Measurements from ENCODE around the gene ATG4C. TPM values are rescaled to one million over a fixed set of nuclear protein-coding genes. Genes with fewer than 3 reads are reported as not detected.

Gene ATG4C
- total RNA-seq, 2 donors from 2014 or later = 12.6 to 14.5 TPM

DNA sequence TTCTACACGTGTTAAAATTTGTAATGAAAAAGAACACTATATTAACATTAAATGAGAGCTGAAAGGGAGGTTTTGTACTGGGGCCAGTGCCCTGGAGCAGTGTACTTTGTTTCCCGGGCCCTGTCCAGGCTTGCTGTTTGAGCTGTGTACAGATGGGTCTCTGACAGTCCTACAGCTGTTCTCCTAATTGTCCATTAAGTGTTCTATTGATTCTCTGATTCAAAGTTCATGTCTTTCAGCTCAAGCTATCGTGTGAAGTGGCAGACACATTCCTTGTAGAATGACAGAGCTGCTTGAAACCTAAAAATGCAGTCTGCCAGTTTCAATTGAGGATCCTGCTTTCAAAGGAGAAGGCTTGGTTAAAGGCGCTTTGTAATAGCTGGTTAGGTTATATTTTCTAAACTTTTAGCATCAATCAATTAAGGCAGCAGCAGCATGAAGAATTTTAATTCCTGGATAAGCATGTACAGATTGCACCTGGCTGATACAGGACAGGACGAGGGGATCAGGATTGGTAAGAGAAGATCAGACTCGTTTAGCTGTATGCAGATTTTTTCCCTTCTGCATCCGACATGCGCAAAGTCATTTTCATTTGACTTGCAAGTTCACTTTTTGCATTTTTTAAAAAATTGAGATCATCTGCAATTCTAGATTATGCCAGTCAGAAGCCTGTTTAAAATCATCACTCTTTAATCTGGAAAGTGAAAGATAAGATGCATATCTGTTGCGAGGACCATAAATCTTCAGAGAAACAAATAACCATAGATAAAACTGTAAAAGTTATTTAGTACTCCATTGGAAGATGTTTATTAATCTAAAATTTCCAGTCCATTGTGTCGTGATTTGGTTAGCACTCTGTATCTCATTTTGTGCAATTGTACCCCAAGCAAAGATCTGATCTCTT lies 98.5 kb downstream of the ATG4C start:
- DNase-seq (no peak), ATAC-seq (replicated peaks in 1 of 2) (no peak)
- Mint-ChIP-seq H3K36me3 (ENCODE audit: insufficient read depth in 2 of 2) (no peaks in the 10 kb centered on the region), H3K4me1 (ENCODE audit: low read depth) (no peaks in the 10 kb centered on the region), H3K4me3 (no peak overlapping the region), H3K27ac (no peak overlapping the region), H3K27me3 (ENCODE audit: low read depth) (peaks cover 36% of the 10 kb centered on the region), H3K9me3 (no peaks in the 10 kb centered on the region)

DNA sequence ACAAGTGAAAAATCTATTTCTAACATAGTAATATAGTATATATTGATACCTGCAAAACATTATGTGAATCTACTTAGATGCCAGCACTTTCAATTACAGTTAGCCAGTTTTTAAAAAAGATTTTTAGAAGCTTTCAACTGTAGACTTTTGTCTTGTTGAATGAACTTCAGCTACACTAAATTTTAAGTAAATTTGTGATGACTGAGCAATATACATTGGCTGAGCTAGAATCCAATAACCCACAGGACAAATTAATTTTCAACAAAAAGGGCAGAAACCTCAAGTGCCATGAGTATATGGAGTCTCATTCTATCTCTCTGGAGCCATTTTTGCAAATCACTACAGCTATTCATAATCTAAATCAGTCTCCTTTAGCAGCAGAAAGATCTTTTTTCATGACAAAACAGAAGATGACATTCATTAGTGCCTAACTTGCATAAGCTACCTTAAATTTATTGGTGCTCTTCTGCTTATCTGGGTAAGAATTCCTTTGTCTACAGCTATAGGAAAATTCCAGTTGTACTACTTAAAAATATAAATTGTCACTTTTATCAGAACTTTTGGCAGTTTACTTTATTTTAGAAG lies 100.3 kb downstream of the ATG4C start:
- no peaks in the 10 kb centered on the region for H3K36me3 Mint-ChIP-seq (ENCODE audit: insufficient read depth in 2 of 2)
- H3K4me3 Mint-ChIP-seq = no peak overlapping the region
- no peak for DNase-seq
- H3K27ac Mint-ChIP-seq = no peak overlapping the region
- no peak for ATAC-seq (replicated peaks in 1 of 2)
- no peaks in the 10 kb centered on the region for H3K9me3 Mint-ChIP-seq
- H3K27me3 Mint-ChIP-seq (ENCODE audit: low read depth) = peaks cover 45% of the 10 kb centered on the region
- no peaks in the 10 kb centered on the region for H3K4me1 Mint-ChIP-seq (ENCODE audit: low read depth)

DNA sequence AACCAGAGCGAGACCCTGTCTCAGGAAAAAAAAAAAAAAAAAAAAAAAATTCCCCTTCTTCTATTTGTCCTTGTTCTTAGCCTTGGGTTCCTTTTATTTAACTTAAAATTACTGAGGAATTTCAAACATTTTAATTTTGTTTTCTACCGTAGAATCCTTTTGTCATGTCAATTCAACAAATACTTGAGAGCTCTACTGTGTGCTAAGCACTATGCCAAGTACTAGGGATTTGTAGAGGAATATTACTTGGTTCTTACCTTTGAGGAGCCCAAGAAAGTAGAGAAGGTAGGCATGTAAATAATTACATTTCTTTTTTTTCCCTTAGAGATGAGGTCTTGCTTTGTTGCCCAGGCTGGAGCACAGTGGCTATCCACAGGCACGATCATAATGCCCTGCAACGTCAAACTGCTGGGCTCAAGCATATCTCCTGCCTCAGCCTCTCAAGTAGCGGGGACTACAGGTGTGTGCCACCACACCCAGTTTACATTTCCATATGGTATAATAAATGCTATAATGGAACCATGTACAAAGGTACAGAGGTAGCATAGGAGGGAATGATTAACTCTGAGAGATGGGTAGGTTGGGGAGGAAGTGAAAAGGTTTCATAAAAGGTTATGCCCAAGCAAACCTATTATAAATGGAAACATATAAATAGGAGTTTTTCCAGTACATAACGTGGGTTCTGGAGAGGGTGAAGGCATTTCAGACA lies 104.0 kb downstream of the ATG4C start:
- ATAC-seq (replicated peaks in 1 of 2) (no peak), DNase-seq (no peak)
- no peaks in the 10 kb centered on the region for H3K4me1 Mint-ChIP-seq (ENCODE audit: low read depth)
- H3K9me3 Mint-ChIP-seq = no peaks in the 10 kb centered on the region
- peaks cover 47% of the 10 kb centered on the region for H3K27me3 Mint-ChIP-seq (ENCODE audit: low read depth)
- H3K36me3 Mint-ChIP-seq (ENCODE audit: insufficient read depth in 2 of 2) = no peaks in the 10 kb centered on the region
- no peak overlapping the region for H3K4me3 Mint-ChIP-seq
- H3K27ac Mint-ChIP-seq = no peak overlapping the region

DNA sequence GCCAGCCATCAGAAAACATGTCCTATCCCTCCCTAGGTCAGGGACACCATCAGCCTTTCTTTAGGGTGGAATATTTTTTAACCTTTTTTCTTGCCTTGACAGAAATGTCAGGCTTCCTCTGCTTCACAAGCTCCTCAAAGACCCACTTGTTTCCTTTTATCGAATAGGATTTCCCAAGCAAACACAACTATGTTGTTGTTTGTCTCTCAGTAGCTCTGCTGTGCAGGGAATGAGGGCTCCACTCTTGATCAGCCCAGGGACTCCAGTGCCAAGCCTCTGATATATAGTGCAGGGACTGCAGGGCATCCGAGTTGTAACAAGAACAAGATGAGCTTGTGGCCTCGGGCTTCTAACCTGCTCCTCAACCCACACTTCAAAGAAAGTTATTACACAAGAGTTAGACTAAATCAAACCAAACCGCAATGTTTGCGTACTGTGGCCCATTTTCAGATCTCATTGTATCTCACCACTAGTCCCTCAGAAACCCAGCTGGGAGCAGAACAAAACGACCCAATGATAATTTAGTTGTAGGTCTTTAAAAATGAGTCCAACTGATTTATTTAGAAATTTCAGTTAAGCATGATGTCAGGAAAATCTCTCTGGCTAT lies 108.1 kb downstream of the ATG4C start:
- no peaks in the 10 kb centered on the region for H3K36me3 Mint-ChIP-seq (ENCODE audit: insufficient read depth in 2 of 2)
- H3K27me3 Mint-ChIP-seq (ENCODE audit: low read depth) = peaks cover 28% of the 10 kb centered on the region
- H3K4me3 Mint-ChIP-seq = no peak overlapping the region
- H3K4me1 Mint-ChIP-seq (ENCODE audit: low read depth) = no peaks in the 10 kb centered on the region
- H3K9me3 Mint-ChIP-seq = no peaks in the 10 kb centered on the region
- DNase-seq (no peak), ATAC-seq (replicated peaks in 1 of 2) (no peak)
- no peak overlapping the region for H3K27ac Mint-ChIP-seq

DNA sequence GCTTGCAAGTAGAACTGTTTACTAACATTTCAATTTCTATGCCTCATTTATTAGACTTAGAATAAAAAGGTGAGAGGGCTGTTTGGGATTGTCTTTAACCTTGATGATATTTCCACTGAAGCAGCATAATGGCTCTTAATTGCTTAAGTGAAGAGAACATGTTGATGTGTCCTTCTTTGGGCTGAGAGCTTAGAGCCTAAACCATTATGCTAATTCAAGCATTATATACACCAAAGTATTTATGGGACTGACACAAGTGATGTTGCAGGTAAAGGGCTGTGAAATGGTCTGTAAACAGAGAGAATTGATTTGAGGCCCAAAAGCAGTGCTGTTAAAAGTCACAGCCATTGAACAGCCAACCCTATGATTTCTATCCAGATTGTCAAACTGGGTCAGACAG lies 113.9 kb downstream of the ATG4C start:
- no peaks in the 10 kb centered on the region for H3K9me3 Mint-ChIP-seq
- H3K4me3 Mint-ChIP-seq = no peak overlapping the region
- DNase-seq = no peak
- H3K36me3 Mint-ChIP-seq (ENCODE audit: insufficient read depth in 2 of 2) = no peaks in the 10 kb centered on the region
- H3K27ac Mint-ChIP-seq = no peak overlapping the region
- no peak for ATAC-seq (replicated peaks in 1 of 2)
- peaks cover 14% of the 10 kb centered on the region for H3K27me3 Mint-ChIP-seq (ENCODE audit: low read depth)
- H3K4me1 Mint-ChIP-seq (ENCODE audit: low read depth) = no peaks in the 10 kb centered on the region

DNA sequence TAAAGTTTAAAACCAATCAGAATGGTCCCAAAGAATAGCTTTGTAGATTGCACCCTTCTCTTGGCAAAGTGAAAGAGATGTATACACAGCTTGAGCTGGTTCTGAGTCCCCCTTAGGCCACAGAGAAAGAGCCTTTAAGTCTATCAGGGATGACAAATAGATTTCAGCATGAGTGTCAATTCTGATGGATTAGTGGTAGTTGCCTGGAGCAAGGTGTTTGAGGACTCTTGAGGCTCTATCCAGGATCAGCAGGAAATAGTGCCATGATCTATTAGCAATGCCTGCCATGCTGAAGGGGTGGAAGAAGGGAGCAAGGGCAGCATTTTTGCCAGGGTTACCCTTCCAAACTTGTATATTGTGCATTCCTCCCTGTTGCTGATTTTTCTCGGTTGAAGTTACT lies 116.6 kb downstream of the ATG4C start:
- Mint-ChIP-seq H3K9me3 (no peaks in the 10 kb centered on the region), H3K36me3 (ENCODE audit: insufficient read depth in 2 of 2) (no peaks in the 10 kb centered on the region), H3K27me3 (ENCODE audit: low read depth) (peaks cover 4% of the 10 kb centered on the region), H3K4me1 (ENCODE audit: low read depth) (no peaks in the 10 kb centered on the region), H3K4me3 (no peak overlapping the region), H3K27ac (no peak overlapping the region)
- ATAC-seq (replicated peaks in 1 of 2) (no peak), DNase-seq (no peak)

DNA sequence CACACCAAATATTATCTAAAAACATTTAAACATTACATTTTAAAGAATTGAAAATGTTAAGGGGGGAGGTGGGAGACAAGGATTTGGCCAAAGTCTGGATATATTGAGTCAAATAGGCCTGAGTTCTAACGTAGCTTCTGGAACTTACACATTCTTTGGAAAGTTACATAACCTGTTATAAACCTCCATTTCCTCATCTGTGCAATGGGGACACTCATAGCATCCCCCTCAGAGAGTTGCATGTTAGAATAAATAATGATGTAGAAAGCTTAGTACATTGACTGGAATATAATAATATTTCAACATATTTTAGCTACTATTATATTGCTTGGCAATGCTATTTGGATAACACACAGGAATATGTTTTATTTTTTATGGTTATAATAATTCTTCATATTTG lies 117.7 kb downstream of the ATG4C start:
- no peaks in the 10 kb centered on the region for H3K9me3 Mint-ChIP-seq
- no peaks in the 10 kb centered on the region for H3K4me1 Mint-ChIP-seq (ENCODE audit: low read depth)
- H3K36me3 Mint-ChIP-seq (ENCODE audit: insufficient read depth in 2 of 2) = no peaks in the 10 kb centered on the region
- H3K27ac Mint-ChIP-seq = no peak overlapping the region
- DNase-seq (no peak), ATAC-seq (replicated peaks in 1 of 2) (no peak)
- H3K4me3 Mint-ChIP-seq = no peak overlapping the region
- H3K27me3 Mint-ChIP-seq (ENCODE audit: low read depth) = no peaks in the 10 kb centered on the region

DNA sequence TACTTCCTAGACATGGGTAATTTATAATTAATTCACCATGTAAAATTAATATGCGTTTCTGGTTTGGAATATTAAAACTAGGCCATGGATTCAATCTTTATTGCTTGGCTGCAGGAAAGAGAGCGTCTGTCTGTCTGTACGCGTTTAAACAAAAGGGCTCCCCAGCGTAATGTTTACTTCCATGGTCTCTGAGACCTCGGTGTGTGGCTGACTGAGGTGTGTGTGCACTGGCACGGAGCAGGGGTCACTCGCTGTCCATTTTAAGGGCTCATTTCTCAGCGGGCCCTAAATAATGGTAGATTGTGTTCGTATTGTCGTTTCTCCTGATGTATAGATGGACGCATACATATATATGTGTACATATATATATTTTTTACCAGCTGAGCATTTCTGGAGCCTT lies 119.6 kb downstream of the ATG4C start:
- Mint-ChIP-seq H3K27me3 (ENCODE audit: low read depth) (no peaks in the 10 kb centered on the region), H3K4me3 (no peak overlapping the region), H3K27ac (no peak overlapping the region), H3K36me3 (ENCODE audit: insufficient read depth in 2 of 2) (no peaks in the 10 kb centered on the region), H3K4me1 (ENCODE audit: low read depth) (peaks cover 5% of the 10 kb centered on the region), H3K9me3 (no peaks in the 10 kb centered on the region)
- DNase-seq (no peak), ATAC-seq (replicated peaks in 1 of 2) (no peak)

DNA sequence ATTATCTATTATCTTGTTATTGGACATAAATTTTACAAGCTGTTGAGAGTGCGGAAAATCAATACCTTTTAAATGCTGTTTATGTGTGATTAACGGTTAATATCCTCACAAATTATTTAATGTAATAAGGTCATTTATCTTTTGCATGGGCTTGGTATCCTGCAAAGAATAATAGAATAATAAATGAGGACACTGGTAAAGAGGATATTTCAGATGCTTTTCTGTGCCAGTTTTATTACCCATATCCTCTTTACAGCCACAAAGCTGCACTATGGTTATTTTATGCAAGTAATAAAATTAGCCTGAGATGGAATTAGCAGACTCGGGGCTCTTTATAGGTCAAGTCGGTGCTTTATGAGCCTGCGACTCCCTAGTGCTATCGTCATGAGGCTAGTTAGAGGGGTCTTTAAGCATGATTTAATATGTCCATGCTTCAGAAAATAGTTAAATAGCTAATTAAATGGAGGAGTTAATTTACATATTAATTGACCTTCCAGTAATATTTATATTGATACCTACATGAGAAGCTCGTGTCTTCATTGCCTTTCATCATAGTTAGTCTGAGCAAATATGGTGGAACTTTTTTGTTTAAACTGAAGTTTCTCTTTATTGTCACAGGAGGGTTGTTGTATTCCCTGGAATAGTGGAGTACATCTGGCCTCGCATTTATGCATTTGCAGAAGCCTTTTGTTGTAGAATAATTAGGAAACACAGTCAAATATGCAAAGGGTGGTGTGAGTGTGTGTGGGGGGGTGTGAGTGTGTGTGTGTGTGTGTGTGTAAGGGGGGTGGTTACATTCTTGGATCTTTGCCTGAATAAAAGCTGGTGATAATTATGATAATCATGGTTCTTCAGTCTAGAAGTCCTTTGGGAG lies 120.3 kb downstream of the ATG4C start:
- ATAC-seq (replicated peaks in 1 of 2) (no peak), DNase-seq (no peak)
- Mint-ChIP-seq H3K4me1 (ENCODE audit: low read depth) (peaks cover 10% of the 10 kb centered on the region), H3K4me3 (no peak overlapping the region), H3K9me3 (no peaks in the 10 kb centered on the region), H3K36me3 (ENCODE audit: insufficient read depth in 2 of 2) (no peaks in the 10 kb centered on the region), H3K27ac (no peak overlapping the region), H3K27me3 (ENCODE audit: low read depth) (no peaks in the 10 kb centered on the region)

DNA sequence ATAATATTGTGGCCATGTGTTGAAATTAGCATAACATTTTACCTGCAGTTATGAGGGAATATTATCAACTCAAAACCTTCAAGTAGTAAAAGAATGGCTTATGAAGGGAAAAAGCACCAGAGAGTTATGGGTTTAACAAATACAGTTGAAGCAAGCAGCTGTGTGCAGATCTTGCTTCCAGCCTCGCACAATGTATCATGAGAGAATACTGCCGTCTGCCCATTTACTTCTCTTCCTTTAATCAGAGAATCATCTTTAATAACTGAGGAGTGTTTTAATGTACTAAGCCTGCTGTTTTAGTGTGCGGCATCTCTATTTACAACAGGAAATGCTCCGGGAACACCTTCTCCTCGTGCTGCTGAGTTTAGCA lies 120.9 kb downstream of the ATG4C start:
- H3K9me3 Mint-ChIP-seq = no peaks in the 10 kb centered on the region
- ATAC-seq (replicated peaks in 1 of 2) (no peak), DNase-seq (no peak)
- no peaks in the 10 kb centered on the region for H3K27me3 Mint-ChIP-seq (ENCODE audit: low read depth)
- no peak overlapping the region for H3K27ac Mint-ChIP-seq
- no peaks in the 10 kb centered on the region for H3K36me3 Mint-ChIP-seq (ENCODE audit: insufficient read depth in 2 of 2)
- H3K4me3 Mint-ChIP-seq = no peak overlapping the region
- peaks cover 10% of the 10 kb centered on the region for H3K4me1 Mint-ChIP-seq (ENCODE audit: low read depth)

DNA sequence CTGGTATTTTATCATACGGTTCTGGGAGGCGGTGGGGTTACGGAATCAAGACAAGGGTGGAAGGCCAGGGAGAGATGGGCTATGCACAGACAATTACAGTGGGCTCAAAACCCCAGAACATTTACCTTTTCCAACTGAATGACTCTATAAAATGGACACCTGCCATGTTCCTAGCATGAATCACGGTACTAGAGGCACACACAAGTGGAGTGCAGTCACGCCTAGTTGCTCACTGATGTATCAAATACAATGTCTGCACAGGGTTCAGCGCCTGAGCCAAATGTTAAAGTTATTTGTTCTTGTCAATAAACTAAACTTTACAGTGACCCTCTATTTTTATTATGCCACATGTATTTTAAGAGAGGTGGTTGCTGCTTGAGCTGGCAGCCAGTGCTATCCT lies 121.4 kb downstream of the ATG4C start:
- H3K27me3 Mint-ChIP-seq (ENCODE audit: low read depth) = no peaks in the 10 kb centered on the region
- peaks cover 10% of the 10 kb centered on the region for H3K4me1 Mint-ChIP-seq (ENCODE audit: low read depth)
- no peak for ATAC-seq (replicated peaks in 1 of 2)
- no peaks in the 10 kb centered on the region for H3K9me3 Mint-ChIP-seq
- no peak overlapping the region for H3K4me3 Mint-ChIP-seq
- H3K36me3 Mint-ChIP-seq (ENCODE audit: insufficient read depth in 2 of 2) = no peaks in the 10 kb centered on the region
- no peak for DNase-seq
- H3K27ac Mint-ChIP-seq = no peak overlapping the region

DNA sequence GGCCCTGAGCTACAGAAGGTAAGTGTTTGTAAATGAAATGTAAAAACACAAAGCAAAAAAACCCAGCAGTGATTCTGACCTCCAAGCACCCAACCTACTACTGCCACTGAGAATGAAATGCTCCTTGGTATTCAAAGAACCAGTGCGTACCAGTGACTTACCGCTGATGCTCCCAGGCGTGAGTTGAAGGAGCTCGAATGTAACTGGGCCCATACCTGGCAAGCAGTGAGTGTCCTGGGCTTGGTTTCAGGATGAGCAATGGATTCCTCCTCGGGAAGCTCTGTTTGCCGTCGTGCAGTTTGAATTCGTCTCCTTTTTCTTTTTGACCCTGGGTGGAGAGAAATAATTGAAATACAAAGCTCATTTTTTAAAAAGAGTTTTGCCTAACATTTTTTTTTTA lies 121.9 kb downstream of the ATG4C start:
- Mint-ChIP-seq H3K36me3 (ENCODE audit: insufficient read depth in 2 of 2) (no peaks in the 10 kb centered on the region), H3K4me1 (ENCODE audit: low read depth) (peaks cover 10% of the 10 kb centered on the region), H3K27ac (no peak overlapping the region), H3K27me3 (ENCODE audit: low read depth) (no peaks in the 10 kb centered on the region), H3K9me3 (no peaks in the 10 kb centered on the region), H3K4me3 (no peak overlapping the region)
- no peak for DNase-seq
- ATAC-seq (replicated peaks in 1 of 2) = no peak
